AG09319 (cell line): ENCODE results near the gene CUBN.

ENCODE experiments used
- DNase-seq: peaks from one replicate; pipeline ENCODE4 v3.0.0-alpha.2; 2010; ENCODE audit warnings: low read depth; ENCODE audit errors: extremely low read depth
- TF ChIP-seq, protein P1 (sequence below): IDR thresholded peaks from 2 replicates; pipeline ENCODE4 v1.5.1; 2011; ENCODE audit warnings: low read depth, mild to moderate bottlenecking, inconsistent platforms, low read length, moderate library complexity

The CUBN gene

DNA sequence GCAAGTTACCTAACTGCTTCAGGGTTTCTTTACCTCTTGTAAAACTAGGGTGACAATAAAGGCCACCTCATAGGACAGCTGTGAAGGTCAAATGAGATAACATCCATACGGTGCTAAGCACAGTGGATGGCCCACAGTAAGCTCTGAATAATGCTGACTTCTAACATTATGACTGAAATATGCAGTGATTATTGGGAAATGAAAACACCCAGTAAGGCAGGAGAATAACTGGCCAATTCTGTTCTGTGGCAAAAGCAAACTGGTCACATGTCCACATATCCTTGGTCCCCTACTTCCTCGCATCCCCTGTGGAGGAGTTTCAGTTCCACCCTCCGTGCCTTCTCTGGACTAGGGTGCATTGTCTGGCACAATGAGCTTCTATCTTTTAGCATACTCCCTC is 1.4 kb downstream of the CUBN start:
- no peak for DNase-seq
- TF ChIP-seq, protein P1, sequence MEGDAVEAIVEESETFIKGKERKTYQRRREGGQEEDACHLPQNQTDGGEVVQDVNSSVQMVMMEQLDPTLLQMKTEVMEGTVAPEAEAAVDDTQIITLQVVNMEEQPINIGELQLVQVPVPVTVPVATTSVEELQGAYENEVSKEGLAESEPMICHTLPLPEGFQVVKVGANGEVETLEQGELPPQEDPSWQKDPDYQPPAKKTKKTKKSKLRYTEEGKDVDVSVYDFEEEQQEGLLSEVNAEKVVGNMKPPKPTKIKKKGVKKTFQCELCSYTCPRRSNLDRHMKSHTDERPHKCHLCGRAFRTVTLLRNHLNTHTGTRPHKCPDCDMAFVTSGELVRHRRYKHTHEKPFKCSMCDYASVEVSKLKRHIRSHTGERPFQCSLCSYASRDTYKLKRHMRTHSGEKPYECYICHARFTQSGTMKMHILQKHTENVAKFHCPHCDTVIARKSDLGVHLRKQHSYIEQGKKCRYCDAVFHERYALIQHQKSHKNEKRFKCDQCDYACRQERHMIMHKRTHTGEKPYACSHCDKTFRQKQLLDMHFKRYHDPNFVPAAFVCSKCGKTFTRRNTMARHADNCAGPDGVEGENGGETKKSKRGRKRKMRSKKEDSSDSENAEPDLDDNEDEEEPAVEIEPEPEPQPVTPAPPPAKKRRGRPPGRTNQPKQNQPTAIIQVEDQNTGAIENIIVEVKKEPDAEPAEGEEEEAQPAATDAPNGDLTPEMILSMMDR: no peak

DNA sequence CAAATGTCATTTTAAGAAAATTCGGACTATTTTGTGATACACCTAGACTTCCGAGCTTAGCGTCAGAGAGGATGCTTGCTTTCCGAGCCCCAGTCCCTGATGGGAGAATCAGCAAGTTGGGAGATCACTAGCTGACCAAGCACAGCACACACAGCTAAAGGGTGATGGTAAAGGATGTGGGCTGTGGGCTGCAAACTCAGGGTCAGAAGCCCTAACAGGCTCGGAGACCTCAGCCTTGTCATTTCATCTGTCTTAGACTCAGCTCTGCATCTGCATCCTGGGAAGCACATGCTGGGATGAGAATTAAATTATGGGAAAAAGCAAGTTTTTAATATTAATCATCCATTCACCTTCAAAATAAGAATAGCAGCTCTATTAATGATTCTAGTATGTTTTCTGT is 3.3 kb downstream of the CUBN start:
- no peak for DNase-seq
- TF ChIP-seq, protein P1: no peak

DNA sequence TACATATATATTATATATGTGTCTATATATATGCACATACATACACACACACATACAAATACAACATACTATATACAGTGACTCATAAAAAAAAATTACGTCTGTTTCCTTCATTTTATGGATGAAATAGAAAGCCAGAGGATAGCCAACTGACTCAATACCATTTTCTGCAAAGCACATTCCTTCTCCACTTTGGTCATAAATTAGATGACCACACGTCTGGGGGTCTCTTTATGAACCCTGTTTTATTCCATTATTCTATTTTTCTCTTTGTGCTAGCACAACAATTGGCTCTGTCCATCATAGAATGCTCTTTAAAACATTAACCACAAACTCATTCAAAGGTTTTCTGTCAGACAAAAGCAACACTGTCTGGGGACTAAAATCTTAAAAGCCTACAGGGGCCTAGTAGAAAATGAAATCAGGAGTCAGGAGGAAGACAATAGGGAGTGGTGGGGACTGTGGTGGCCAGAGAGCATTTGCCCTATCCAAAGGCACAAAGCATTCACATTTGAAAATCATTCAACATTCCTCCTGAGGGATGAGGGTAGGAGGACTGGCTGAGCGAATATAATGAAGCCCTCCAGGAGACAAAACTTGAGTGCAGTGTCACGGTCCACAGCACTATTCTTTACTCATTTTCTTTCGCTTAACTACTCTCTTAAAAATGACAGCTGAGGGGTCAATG is 4.3 kb downstream of the CUBN start:
- TF ChIP-seq, protein P1: no peak
- no peak for DNase-seq

DNA sequence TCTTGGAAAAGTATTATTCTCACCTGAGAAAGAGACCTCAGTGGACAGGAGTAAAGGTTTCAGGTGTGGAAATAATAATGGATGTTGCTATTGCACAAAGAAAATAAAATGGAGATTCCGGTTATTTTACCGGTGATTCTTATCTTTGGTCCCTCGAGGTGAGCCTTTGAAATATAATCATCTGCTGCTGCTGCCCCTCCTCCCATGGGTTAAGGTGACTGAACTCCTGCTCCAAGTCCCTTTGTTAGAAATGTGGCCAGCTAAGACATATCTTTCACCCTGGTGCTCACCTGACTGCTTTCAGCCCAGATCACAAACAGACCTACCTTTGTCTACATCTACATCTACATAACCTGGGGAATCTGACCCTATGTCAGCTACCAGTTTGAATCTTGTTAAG is 5.7 kb downstream of the CUBN start:
- TF ChIP-seq, protein P1: no peak
- DNase-seq: no peak

DNA sequence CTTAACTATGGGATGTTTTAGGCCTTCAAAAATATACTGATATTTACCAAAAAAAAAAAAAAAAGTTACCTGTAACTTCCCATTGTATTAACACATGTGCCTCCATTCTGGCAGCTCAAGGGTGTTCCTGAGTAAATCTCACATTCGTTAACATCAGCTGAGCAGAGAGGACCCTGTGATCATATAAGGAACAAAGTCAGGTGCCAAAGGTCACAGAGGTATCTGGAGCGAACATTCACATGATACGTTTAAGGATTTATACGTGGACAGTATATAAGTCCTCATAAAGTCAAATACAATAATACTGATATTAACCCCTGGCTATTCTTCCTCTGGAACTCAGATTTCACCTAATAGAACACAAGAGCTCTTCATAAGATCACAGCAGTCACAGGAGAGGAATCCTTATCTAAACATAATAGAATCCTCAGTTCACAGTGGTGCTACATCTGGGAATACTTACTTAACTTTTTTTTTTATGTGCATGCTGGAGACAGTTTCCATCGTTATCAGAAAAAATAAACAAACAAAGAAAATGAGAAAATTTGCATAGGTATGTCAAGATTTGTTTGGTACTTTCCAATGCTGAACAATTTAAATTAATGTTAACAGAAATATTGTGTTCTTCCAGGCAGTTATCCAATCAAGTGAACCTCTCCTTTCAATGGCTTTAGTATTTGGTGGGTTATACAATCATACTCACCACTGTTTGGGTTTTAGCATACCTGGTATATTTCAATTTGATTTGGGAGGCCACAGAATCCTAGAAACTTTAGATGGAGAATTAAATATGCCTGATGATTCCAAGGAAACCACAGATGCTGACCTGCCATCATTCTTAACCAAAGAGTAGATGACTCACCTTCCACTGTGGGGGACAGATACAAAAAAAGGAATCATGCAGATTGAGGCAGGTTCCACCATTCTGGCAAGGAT is 6.6 kb downstream of the CUBN start:
- TF ChIP-seq, protein P1: no peak

DNA sequence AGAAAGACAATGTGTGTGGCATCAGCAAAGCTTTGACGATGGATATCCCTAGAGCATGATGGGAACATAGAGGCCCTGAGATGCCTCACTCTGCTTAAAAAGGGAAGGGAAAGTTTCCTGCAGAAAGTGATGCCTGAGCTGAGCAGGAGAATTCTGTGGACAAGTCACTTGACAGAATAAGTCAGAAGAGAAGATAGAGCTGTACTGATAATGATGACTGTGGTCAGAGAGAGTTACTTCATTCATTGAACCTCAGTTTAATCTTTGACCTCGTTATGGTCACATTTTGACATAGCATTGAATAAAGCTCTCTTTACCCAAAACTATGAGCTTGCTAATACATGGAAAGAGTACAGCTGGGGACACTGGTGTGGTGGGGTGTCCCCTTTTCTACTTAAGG is 7.6 kb downstream of the CUBN start:
- DNase-seq: no peak
- TF ChIP-seq, protein P1: no peak

More for the DNA sequence above, 6.6 kb downstream of the CUBN start:
- peak; percentile 86 for DNase-seq

DNA sequence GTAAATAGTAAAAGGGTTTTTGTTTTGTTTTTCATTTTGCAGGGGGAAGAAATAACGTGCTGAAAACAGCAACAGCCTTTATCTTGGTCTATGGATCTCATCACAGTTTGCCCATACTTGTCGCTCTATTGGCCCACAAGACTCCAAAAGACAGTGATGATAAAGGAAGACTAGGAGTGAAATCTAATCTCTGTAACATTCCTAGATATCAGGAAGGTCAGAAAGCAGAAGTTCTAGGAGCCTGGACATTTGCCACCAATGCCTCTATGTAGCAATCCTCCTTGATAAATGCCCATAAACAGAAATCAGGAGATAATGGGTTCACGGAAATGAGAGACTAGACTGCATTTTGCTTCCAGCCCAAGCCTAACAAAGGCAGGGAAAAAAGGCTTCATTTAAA is 8.9 kb downstream of the CUBN start:
- DNase-seq: no peak
- TF ChIP-seq, protein P1: no peak
